Left ventricle myocardium inferior (tissue), 1 donor: ENCODE results near the gene AP3B1. TPM values are rescaled to one million over a fixed set of nuclear protein-coding genes. Genes with fewer than 3 reads are reported as not detected.

Source experiments
- DNase-seq: peaks from one replicate; pipeline ENCODE4 v3.0.0-alpha.2; 2020
- H3K27ac ChIP-seq: fragments of 200-600 bp; replicated peaks from 2 replicates; pipeline ENCODE4 v1.8.0; 2021
- H3K27me3 ChIP-seq: fragments of 200-600 bp; 2 replicates; pipeline ENCODE4 v1.8.0; 2021; ENCODE audit warnings: low read depth
- H3K36me3 ChIP-seq: fragments of 200-600 bp; 2 replicates; pipeline ENCODE4 v1.8.0; 2021
- H3K4me1 ChIP-seq: fragments of 200-600 bp; 2 replicates; pipeline ENCODE4 v1.8.0; 2021
- H3K4me3 ChIP-seq: fragments of 200-600 bp; 2 replicates; pipeline ENCODE4 v1.8.0; 2021; ENCODE audit warnings: mild to moderate bottlenecking, moderate library complexity
- H3K9me3 ChIP-seq: fragments of 200-600 bp; replicated peaks from 2 replicates; pipeline ENCODE4 v1.8.0; 2021
- CTCF ChIP-seq: fragments of 200-600 bp; IDR thresholded peaks from 2 replicates; pipeline ENCODE4 v1.8.0; 2021; ENCODE audit warnings: antibody characterized with exemption, mild to moderate bottlenecking, borderline replicate concordance
- intact Hi-C: fragments of 100-400 bp; cut with micrococcal nuclease; formaldehyde crosslinking; loops from one replicate; pipeline ENCODE4 v1.11.0; 2022
- total RNA-seq: library from RNA; stranded (reverse); fragmentation: NEBNext Ultra II Directional; extraction: Animal tissue kit (Norgen Biotek cat#: 25700); gene quantifications from one replicate; pipeline ENCODE4 v1.2.1, GENCODE V29; 2021
- donor health status: DM: no; HTN: yes; CAD: no; lungs with severe emphysema.

The AP3B1 gene
- total RNA-seq, 1 donor from 2014 or later: 22.0 TPM

- Histone ChIP-seq H3K27me3 (peaks cover 96% of the 10 kb centered on the region), H3K9me3 (no peaks in the 10 kb centered on the region), H3K36me3 (no peaks in the 10 kb centered on the region), H3K4me1 (peaks cover 21% of the 10 kb centered on the region), H3K27ac (no peak overlapping the region), H3K4me3 (no peak overlapping the region)
- intact Hi-C loops: no loop called here
- DNase-seq: no peak
- TF ChIP-seq CTCF: no peak
Observed at GRCh38 chr5:77970891-77971290, 323.6 kb downstream of the AP3B1 start.

- H3K36me3 ChIP-seq: no peaks in the 10 kb centered on the region
- H3K9me3 ChIP-seq: no peaks in the 10 kb centered on the region
- no peak overlapping the region for H3K27ac ChIP-seq
- no peak for TF ChIP-seq CTCF
- H3K27me3 ChIP-seq: peaks cover 99% of the 10 kb centered on the region
- intact Hi-C loops: no loop called here
- H3K4me1 ChIP-seq: no peaks in the 10 kb centered on the region
- no peak overlapping the region for H3K4me3 ChIP-seq
- DNase-seq: no peak
Observed at GRCh38 chr5:77963795-77964194, 330.7 kb downstream of the AP3B1 start.

- H3K4me3 ChIP-seq: no peak overlapping the region
- no peak for TF ChIP-seq CTCF
- no peaks in the 10 kb centered on the region for H3K36me3 ChIP-seq
- H3K27me3 ChIP-seq: peaks cover 99% of the 10 kb centered on the region
- DNase-seq: no peak
- H3K27ac ChIP-seq: no peak overlapping the region
- intact Hi-C loops: no loop called here
- peaks cover 9% of the 10 kb centered on the region for H3K4me1 ChIP-seq
- no peaks in the 10 kb centered on the region for H3K9me3 ChIP-seq
Observed at GRCh38 chr5:77960863-77961396, 333.6 kb downstream of the AP3B1 start.

GRCh38 chr5:77960305-77960704 lies 334.2 kb downstream of the AP3B1 start:
- no peaks in the 10 kb centered on the region for H3K9me3 ChIP-seq
- peaks cover 99% of the 10 kb centered on the region for H3K27me3 ChIP-seq
- no peak for DNase-seq
- H3K4me3 ChIP-seq: no peak overlapping the region
- no peak for TF ChIP-seq CTCF
- H3K4me1 ChIP-seq: peaks cover 9% of the 10 kb centered on the region
- intact Hi-C loops: no loop called here
- no peak overlapping the region for H3K27ac ChIP-seq
- H3K36me3 ChIP-seq: no peaks in the 10 kb centered on the region

GRCh38 chr5:77958642-77959330 lies 335.7 kb downstream of the AP3B1 start:
- intact Hi-C loops: no loop called here
- H3K9me3 ChIP-seq: no peaks in the 10 kb centered on the region
- DNase-seq: no peak
- H3K4me3 ChIP-seq: no peak overlapping the region
- no peaks in the 10 kb centered on the region for H3K36me3 ChIP-seq
- peaks cover 95% of the 10 kb centered on the region for H3K27me3 ChIP-seq
- no peak for TF ChIP-seq CTCF
- H3K27ac ChIP-seq: no peak overlapping the region
- H3K4me1 ChIP-seq: peaks cover 9% of the 10 kb centered on the region
